ENCODE measurements around the gene ERCC6L. TPM values are rescaled to one million over a fixed set of nuclear protein-coding genes. Genes with fewer than 3 reads are reported as not detected.
"Not testable (repeated sequence)": the region's sequence is repeated elsewhere in the genome, so short reads cannot be mapped to it uniquely, and the experiment has no call there.

ERCC6L gene
- total RNA-seq, 4 donors from 2014 or later, result 0.26 to 3.5 (median 0.41) TPM

GRCh38 chrX:72238183-72238582, 644 bp downstream of the ERCC6L start:
- no peak for TF ChIP-seq CTCF (IDR thresholded peaks at IDR 0.05)
- TF ChIP-seq POLR2A (IDR thresholded peaks at IDR 0.05), result no peak
- H3K27ac ChIP-seq, result no peak overlapping the region
- no peak overlapping the region for H3K4me3 ChIP-seq
- H3K9me3 ChIP-seq, result no peaks in the 10 kb centered on the region
- no peaks in the 10 kb centered on the region for H3K27me3 ChIP-seq
- no peak for DNase-seq
- no peaks in the 10 kb centered on the region for H3K36me3 ChIP-seq
- H3K4me1 ChIP-seq, result no peaks in the 10 kb centered on the region
- intact Hi-C loops (cut with DNase I; ENCODE audit: low total_unique reads), result no loop called here

- no peaks in the 10 kb centered on the region for H3K36me3 ChIP-seq
- no peaks in the 10 kb centered on the region for H3K4me1 ChIP-seq
- TF ChIP-seq POLR2A (IDR thresholded peaks at IDR 0.05) (no peak), CTCF (IDR thresholded peaks at IDR 0.05) (no peak)
- H3K27me3 ChIP-seq, result no peaks in the 10 kb centered on the region
- intact Hi-C loops (cut with DNase I; ENCODE audit: low total_unique reads), result no loop called here
- DNase-seq, result no peak
- no peak overlapping the region for H3K27ac ChIP-seq
- no peaks in the 10 kb centered on the region for H3K9me3 ChIP-seq
- H3K4me3 ChIP-seq, result no peak overlapping the region
These were observed 2.0 kb downstream of the ERCC6L start for GRCh38 chrX:72236841-72237240.

DNA sequence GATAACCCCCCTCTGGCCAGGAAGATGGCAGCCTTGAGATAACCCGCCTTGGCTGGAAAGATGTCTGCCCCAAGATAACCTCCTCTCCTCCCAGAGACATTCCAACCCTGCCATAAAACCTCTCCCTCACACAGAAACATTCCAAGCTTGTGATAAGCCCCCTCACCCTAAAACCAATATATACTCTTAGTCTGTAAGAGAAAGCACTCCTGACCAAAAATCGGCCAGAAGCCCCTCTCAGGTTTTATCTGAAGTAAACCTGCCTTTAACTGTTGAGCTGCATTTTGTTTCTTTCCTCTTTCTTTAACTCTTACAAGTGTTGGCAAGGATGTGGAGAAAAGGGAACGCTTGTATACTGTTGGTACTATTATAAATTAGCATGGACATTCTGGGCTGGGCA, 8.5 kb downstream of the ERCC6L start:
- no peaks in the 10 kb centered on the region for H3K36me3 ChIP-seq
- H3K9me3 ChIP-seq, result no peaks in the 10 kb centered on the region
- H3K4me1 ChIP-seq, result no peaks in the 10 kb centered on the region
- intact Hi-C loops (cut with DNase I; ENCODE audit: low total_unique reads), result no loop called here
- DNase-seq, result no peak
- no peak overlapping the region for H3K4me3 ChIP-seq
- no peak for TF ChIP-seq POLR2A (IDR thresholded peaks at IDR 0.05)
- no peak for TF ChIP-seq CTCF (IDR thresholded peaks at IDR 0.05)
- H3K27ac ChIP-seq, result no peak overlapping the region
- no peaks in the 10 kb centered on the region for H3K27me3 ChIP-seq

GRCh38 chrX:72220375-72220774, 18.5 kb downstream of the ERCC6L start:
- H3K27ac ChIP-seq; DNase-seq; H3K4me1 ChIP-seq; H3K36me3 ChIP-seq; H3K27me3 ChIP-seq; H3K9me3 ChIP-seq; intact Hi-C loops (cut with DNase I; ENCODE audit: low total_unique reads); H3K4me3 ChIP-seq: not testable (repeated sequence)

DNA sequence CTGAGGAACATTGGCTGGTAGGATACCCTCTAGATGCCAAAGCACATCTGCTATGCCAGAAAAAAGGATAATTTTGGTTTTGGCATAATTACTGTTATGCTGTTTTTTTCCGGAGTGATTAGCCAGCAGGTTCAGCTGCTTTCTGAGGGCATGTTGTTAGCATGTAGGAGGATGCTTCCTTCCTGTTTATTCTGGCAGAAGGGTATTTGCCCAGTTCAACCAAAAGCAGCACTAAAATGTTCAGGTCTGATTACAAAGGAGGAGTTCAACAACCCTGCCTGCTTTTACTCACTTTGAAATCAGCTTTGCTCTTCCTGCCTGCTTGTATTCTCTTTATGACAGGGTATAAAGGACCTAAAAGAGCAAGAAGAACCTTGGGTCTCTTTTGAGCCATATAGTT, 21.9 kb downstream of the ERCC6L start:
- no peaks in the 10 kb centered on the region for H3K4me1 ChIP-seq
- no peaks in the 10 kb centered on the region for H3K27me3 ChIP-seq
- TF ChIP-seq POLR2A (IDR thresholded peaks at IDR 0.05) (no peak), CTCF (IDR thresholded peaks at IDR 0.05) (no peak)
- H3K27ac ChIP-seq, result no peak overlapping the region
- DNase-seq, result no peak
- no peaks in the 10 kb centered on the region for H3K36me3 ChIP-seq
- H3K4me3 ChIP-seq, result no peak overlapping the region
- intact Hi-C loops (cut with DNase I; ENCODE audit: low total_unique reads), result no loop called here
- H3K9me3 ChIP-seq, result no peaks in the 10 kb centered on the region

DNA sequence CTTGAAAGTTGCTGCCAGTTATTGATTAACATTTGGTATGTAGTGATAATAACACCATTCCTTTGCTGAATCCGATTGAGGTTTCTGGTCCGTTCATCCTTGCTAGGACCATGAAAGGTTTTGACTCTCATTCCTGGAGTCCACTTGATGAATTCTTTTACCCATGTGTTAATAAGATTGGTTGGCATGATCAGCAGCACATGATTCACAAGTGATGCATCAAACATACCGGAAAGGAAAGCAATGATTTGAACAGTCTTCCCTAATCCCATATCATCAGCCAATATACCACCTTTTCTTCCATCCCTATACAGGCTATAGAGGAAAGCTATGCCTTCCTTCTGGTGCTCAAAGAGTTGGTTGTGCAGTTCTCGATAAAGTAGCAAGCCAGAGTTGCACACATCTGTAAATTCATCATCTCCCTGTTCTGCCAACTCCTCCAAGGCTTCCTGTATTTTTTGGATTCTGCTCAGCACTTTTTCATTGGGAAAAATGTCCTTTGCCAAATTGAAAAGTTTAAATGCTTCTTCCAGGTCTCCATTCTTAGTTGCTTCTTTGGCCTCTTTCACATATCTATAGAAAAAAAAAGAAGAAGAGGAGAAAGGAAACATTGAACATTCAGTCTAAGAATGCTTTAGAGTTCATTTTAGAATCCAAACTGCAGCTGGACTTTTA, 30.6 kb downstream of the ERCC6L start:
- DNase-seq, result no peak
- H3K4me1 ChIP-seq, result no peaks in the 10 kb centered on the region

More for the DNA sequence above, 30.6 kb downstream of the ERCC6L start:
- Histone ChIP-seq H3K4me3 (no peak overlapping the region), H3K27me3 (no peaks in the 10 kb centered on the region), H3K27ac (no peak overlapping the region), H3K36me3 (no peaks in the 10 kb centered on the region), H3K9me3 (no peaks in the 10 kb centered on the region)
- intact Hi-C loops (cut with DNase I; ENCODE audit: low total_unique reads), result no loop called here
- TF ChIP-seq CTCF (IDR thresholded peaks at IDR 0.05), result no peak
- TF ChIP-seq POLR2A (IDR thresholded peaks at IDR 0.05), result no peak
